Measurements from ENCODE around the gene RALBP1. TPM values are rescaled to one million over a fixed set of nuclear protein-coding genes. Genes with fewer than 3 reads are reported as not detected.
"Not testable (repeated sequence)": the region's sequence is repeated elsewhere in the genome, so short reads cannot be mapped to it uniquely, and the experiment has no call there.

Gene RALBP1
- total RNA-seq, 2 donors from 2014 or later, result 58.2 to 64.8 TPM

- no peaks in the 10 kb centered on the region for H3K4me1 ChIP-seq (replicated peaks)
- H3K4me3 ChIP-seq, result no peak overlapping the region
- no peaks in the 10 kb centered on the region for H3K36me3 ChIP-seq
- TF ChIP-seq POLR2AphosphoS5 (IDR thresholded peaks at IDR 0.05) (no peak), CTCF (IDR thresholded peaks at IDR 0.05) (no peak), POLR2A (IDR thresholded peaks at IDR 0.05) (no peak)
- 93% methylated on average over 3 of the region's 3 CpGs for WGBS
- H3K27me3 ChIP-seq (replicated peaks; ENCODE audit: insufficient read depth), result no peaks in the 10 kb centered on the region
- no peak overlapping the region for H3K27ac ChIP-seq
- intact Hi-C loops (cut with DNase I), result no loop called here
- DNase-seq (ENCODE audit: low spot score), result no peak
- no peaks in the 10 kb centered on the region for H3K9me3 ChIP-seq
Measured at GRCh38 chr18:9441061-9441460, 34.3 kb upstream of the RALBP1 start.

- WGBS, result 84% methylated on average over 3 of the region's 3 CpGs
- Histone ChIP-seq H3K27ac (no peak overlapping the region), H3K9me3 (no peaks in the 10 kb centered on the region), H3K4me1 (replicated peaks) (no peaks in the 10 kb centered on the region), H3K27me3 (replicated peaks; ENCODE audit: insufficient read depth) (no peaks in the 10 kb centered on the region), H3K36me3 (no peaks in the 10 kb centered on the region), H3K4me3 (no peak overlapping the region)
- DNase-seq (ENCODE audit: low spot score), result no peak
- TF ChIP-seq CTCF (IDR thresholded peaks at IDR 0.05) (no peak), POLR2A (IDR thresholded peaks at IDR 0.05) (no peak), POLR2AphosphoS5 (IDR thresholded peaks at IDR 0.05) (no peak)
- intact Hi-C loops (cut with DNase I), result no loop called here
Measured at GRCh38 chr18:9444549-9444948, 30.8 kb upstream of the RALBP1 start.

- Histone ChIP-seq H3K4me3 (no peak overlapping the region), H3K27me3 (replicated peaks; ENCODE audit: insufficient read depth) (no peaks in the 10 kb centered on the region), H3K27ac (no peak overlapping the region), H3K9me3 (no peaks in the 10 kb centered on the region), H3K36me3 (no peaks in the 10 kb centered on the region), H3K4me1 (replicated peaks) (no peaks in the 10 kb centered on the region)
- DNase-seq (ENCODE audit: low spot score), result no peak
- 81% methylated on average over 5 of the region's 5 CpGs for WGBS
- intact Hi-C loops (cut with DNase I), result no loop called here
- TF ChIP-seq CTCF (IDR thresholded peaks at IDR 0.05) (no peak), POLR2A (IDR thresholded peaks at IDR 0.05) (no peak), POLR2AphosphoS5 (IDR thresholded peaks at IDR 0.05) (no peak)
Measured at GRCh38 chr18:9446839-9447238, 28.5 kb upstream of the RALBP1 start.

- WGBS, result 95% methylated on average over 7 of the region's 7 CpGs
- intact Hi-C loops (cut with DNase I), result no loop called here
- H3K36me3 ChIP-seq, result no peaks in the 10 kb centered on the region
- H3K27ac ChIP-seq, result no peak overlapping the region
- DNase-seq (ENCODE audit: low spot score), result no peak
- no peaks in the 10 kb centered on the region for H3K4me1 ChIP-seq (replicated peaks)
- no peaks in the 10 kb centered on the region for H3K9me3 ChIP-seq
- H3K27me3 ChIP-seq (replicated peaks; ENCODE audit: insufficient read depth), result no peaks in the 10 kb centered on the region
- TF ChIP-seq CTCF (IDR thresholded peaks at IDR 0.05), result no peak
- TF ChIP-seq POLR2AphosphoS5 (IDR thresholded peaks at IDR 0.05), result no peak
- H3K4me3 ChIP-seq, result no peak overlapping the region
Measured at GRCh38 chr18:9447334-9447733, 28.0 kb upstream of the RALBP1 start.

GRCh38 chr18:9449600-9450414 is 25.5 kb upstream of the RALBP1 start:
- H3K4me3 ChIP-seq, result no peak overlapping the region
- H3K27ac ChIP-seq, result no peak overlapping the region
- DNase-seq (ENCODE audit: low spot score), result no peak
- no peaks in the 10 kb centered on the region for H3K36me3 ChIP-seq
- H3K27me3 ChIP-seq (replicated peaks; ENCODE audit: insufficient read depth), result no peaks in the 10 kb centered on the region
- TF ChIP-seq CTCF (IDR thresholded peaks at IDR 0.05) (no peak), POLR2AphosphoS5 (IDR thresholded peaks at IDR 0.05) (no peak), POLR2A (IDR thresholded peaks at IDR 0.05) (no peak)
- 59% methylated on average over 12 of the region's 12 CpGs for WGBS
- no peaks in the 10 kb centered on the region for H3K4me1 ChIP-seq (replicated peaks)
- H3K9me3 ChIP-seq, result no peaks in the 10 kb centered on the region
- intact Hi-C loops (cut with DNase I), result no loop called here

GRCh38 chr18:9450920-9451319 is 24.4 kb upstream of the RALBP1 start:
- H3K4me3 ChIP-seq; H3K36me3 ChIP-seq; H3K27me3 ChIP-seq (replicated peaks; ENCODE audit: insufficient read depth); H3K9me3 ChIP-seq; H3K27ac ChIP-seq; intact Hi-C loops (cut with DNase I); DNase-seq (ENCODE audit: low spot score); H3K4me1 ChIP-seq (replicated peaks): not testable (repeated sequence)
- 99% methylated on average over 7 of the region's 7 CpGs for WGBS
